Stimulated activated CD8-positive, alpha-beta memory T cell treated with anti-CD3 and anti-CD28 coated beads, Interleukin-15, amount 100 ng/mL, for 4 hours (primary cell): ENCODE results near the gene TBL1X.
"Not testable (repeated sequence)": the region's sequence is repeated elsewhere in the genome, so short reads cannot be mapped to it uniquely, and the experiment has no call there.

Source experiments
- DNase-seq, 2 donors: peaks; one replicate each; pipeline ENCODE4 v3.0.0-alpha.2; 2020; ENCODE audit warnings: low read depth in 2 of 2

TBL1X gene

GRCh38 chrX:9459186-9459748 lies 5.6 kb upstream of the TBL1X start:
- no peak for DNase-seq

- DNase-seq = no peak
Measured at GRCh38 chrX:9461087-9461486, 3.8 kb upstream of the TBL1X start.

- no peak for DNase-seq
Measured at GRCh38 chrX:9462456-9462855, 2.4 kb upstream of the TBL1X start.

GRCh38 chrX:9465380-9466123 lies 694 bp downstream of the TBL1X start:
- no peak for DNase-seq

- DNase-seq = no peak
Measured at GRCh38 chrX:9466124-9466495, 1.3 kb downstream of the TBL1X start.

- no peak for DNase-seq
Measured at GRCh38 chrX:9466736-9467135, 1.9 kb downstream of the TBL1X start.

- no peak for DNase-seq
Measured at GRCh38 chrX:9467146-9467545, 2.3 kb downstream of the TBL1X start.

GRCh38 chrX:9467751-9468150 lies 2.9 kb downstream of the TBL1X start:
- no peak for DNase-seq

GRCh38 chrX:9471571-9471985 lies 6.7 kb downstream of the TBL1X start:
- no peak for DNase-seq

GRCh38 chrX:9473708-9474107 lies 8.8 kb downstream of the TBL1X start:
- DNase-seq = no peak

- DNase-seq = not testable (repeated sequence)
Measured at GRCh38 chrX:9475417-9475816, 10.6 kb downstream of the TBL1X start.

- no peak for DNase-seq
Measured at GRCh38 chrX:9475984-9476383, 11.1 kb downstream of the TBL1X start.

GRCh38 chrX:9476810-9477575 lies 12.1 kb downstream of the TBL1X start:
- DNase-seq = no peak

GRCh38 chrX:9482408-9482807 lies 17.6 kb downstream of the TBL1X start:
- no peak for DNase-seq

GRCh38 chrX:9482837-9483236 lies 18.0 kb downstream of the TBL1X start:
- no peak for DNase-seq

GRCh38 chrX:9483376-9483775 lies 18.5 kb downstream of the TBL1X start:
- DNase-seq = no peak

GRCh38 chrX:9486786-9487387 lies 22.0 kb downstream of the TBL1X start:
- no peak for DNase-seq

- DNase-seq = no peak
Measured at GRCh38 chrX:9488586-9488985, 23.7 kb downstream of the TBL1X start.

- no peak for DNase-seq
Measured at GRCh38 chrX:9489234-9489633, 24.4 kb downstream of the TBL1X start.

GRCh38 chrX:9492901-9493300 lies 28.0 kb downstream of the TBL1X start:
- no peak for DNase-seq

- DNase-seq = no peak
Measured at GRCh38 chrX:9493936-9494335, 29.1 kb downstream of the TBL1X start.

- DNase-seq = no peak
Measured at GRCh38 chrX:9494771-9495170, 29.9 kb downstream of the TBL1X start.

GRCh38 chrX:9495496-9495895 lies 30.6 kb downstream of the TBL1X start:
- no peak for DNase-seq
